ENCODE data around the gene DLX6.

The DLX6 gene

GRCh38 chr7:97020996-97021746 lies 15.8 kb downstream of the DLX6 start:
- CTCF ChIA-PET: interaction anchor here (0.5 to 0.6 kb wide), 3 partner anchors 45 to 849 kb away, joined by 3 read pairs; no protein-coding TSS in a partner anchor
- no peak overlapping the region for H3K27ac ChIP-seq
- POLR2A ChIA-PET (ENCODE audit: low non-redundant PET): no interaction called here

GRCh38 chr7:97021747-97022490 lies 16.6 kb downstream of the DLX6 start:
- CTCF ChIA-PET: interaction anchor here (0.7 kb wide), 1 partner anchor 623 kb away, joined by 3 read pairs; no protein-coding TSS in a partner anchor
- no peak for DNase-seq (ENCODE audit: low spot score)
- TF ChIP-seq CTCF (conservative IDR thresholded peaks at IDR 0.05; ENCODE audit: low read depth): no peak
- POLR2A ChIA-PET (ENCODE audit: low non-redundant PET): no interaction called here
- H3K27ac ChIP-seq: no peak overlapping the region

More at GRCh38 chr7:97020996-97021746, 15.8 kb downstream of the DLX6 start:
- no peak for TF ChIP-seq CTCF (conservative IDR thresholded peaks at IDR 0.05; ENCODE audit: low read depth)
- no peak for DNase-seq (ENCODE audit: low spot score)

GRCh38 chr7:97022491-97023306 lies 17.3 kb downstream of the DLX6 start:
- CTCF ChIA-PET: interaction anchor here (0.7 kb wide), 1 partner anchor 623 kb away, joined by 3 read pairs; no protein-coding TSS in a partner anchor
- no peak overlapping the region for H3K27ac ChIP-seq
- TF ChIP-seq CTCF (conservative IDR thresholded peaks at IDR 0.05; ENCODE audit: low read depth): no peak
- POLR2A ChIA-PET (ENCODE audit: low non-redundant PET): no interaction called here
- DNase-seq (ENCODE audit: low spot score): no peak

- no peak for TF ChIP-seq CTCF (conservative IDR thresholded peaks at IDR 0.05; ENCODE audit: low read depth)
- ChIA-PET CTCF (interaction anchor here (0.5 to 1.0 kb wide), 5 partner anchors 21 to 1163 kb away, joined by 3 to 6 read pairs (median 4); partner anchors contain the start of gene SEM1), POLR2A (ENCODE audit: low non-redundant PET) (interaction anchor here (0.7 kb wide), 1 partner anchor 948 kb away, joined by 3 read pairs; no protein-coding TSS in a partner anchor)
- no peak within 1 kb of the TSS for H3K27ac ChIP-seq
- no peak for DNase-seq (ENCODE audit: low spot score)
Observed at GRCh38 chr7:97024209-97025129, 19.1 kb downstream of the DLX6 start, which contains the start of gene DLX5. DLX5 (minus strand) TSS chr7:97024831; CDS start chr7:97024623, 208 bp downstream.

GRCh38 chr7:97025130-97025499 lies 19.8 kb downstream of the DLX6 start:
- POLR2A ChIA-PET (ENCODE audit: low non-redundant PET): no interaction called here
- no peak for TF ChIP-seq CTCF (conservative IDR thresholded peaks at IDR 0.05; ENCODE audit: low read depth)
- CTCF ChIA-PET: interaction anchor here (0.5 to 0.7 kb wide), 2 partner anchors 316 to 1050 kb away, joined by 3 to 4 read pairs; partner anchors contain the start of gene SEM1
- no peak for DNase-seq (ENCODE audit: low spot score)
- H3K27ac ChIP-seq: no peak overlapping the region

All from RWPE1 (cell line).